ENCODE data around the gene XXYLT1. TPM values are rescaled to one million over a fixed set of nuclear protein-coding genes. Genes with fewer than 3 reads are reported as not detected.

The XXYLT1 gene
- total RNA-seq, 1 experiment from 2014 or later = 23.4 TPM

- H3K36me3 Mint-ChIP-seq = peaks cover 6% of the 10 kb centered on the region; the same call in 1 of the 2 replicates
- no peak overlapping the region for H3K27ac Mint-ChIP-seq
- ChIA-PET CTCF (interaction anchor here (2.0 kb wide), 1 partner anchor 358 kb away, joined by 6 read pairs; no protein-coding TSS in a partner anchor), POLR2A (no interaction called here)
- TF ChIP-seq, protein P1, sequence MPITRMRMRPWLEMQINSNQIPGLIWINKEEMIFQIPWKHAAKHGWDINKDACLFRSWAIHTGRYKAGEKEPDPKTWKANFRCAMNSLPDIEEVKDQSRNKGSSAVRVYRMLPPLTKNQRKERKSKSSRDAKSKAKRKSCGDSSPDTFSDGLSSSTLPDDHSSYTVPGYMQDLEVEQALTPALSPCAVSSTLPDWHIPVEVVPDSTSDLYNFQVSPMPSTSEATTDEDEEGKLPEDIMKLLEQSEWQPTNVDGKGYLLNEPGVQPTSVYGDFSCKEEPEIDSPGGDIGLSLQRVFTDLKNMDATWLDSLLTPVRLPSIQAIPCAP (CRISPR knock-in tag; IDR thresholded peaks at IDR 0.05) = no peak
- TF ChIP-seq, protein P2, sequence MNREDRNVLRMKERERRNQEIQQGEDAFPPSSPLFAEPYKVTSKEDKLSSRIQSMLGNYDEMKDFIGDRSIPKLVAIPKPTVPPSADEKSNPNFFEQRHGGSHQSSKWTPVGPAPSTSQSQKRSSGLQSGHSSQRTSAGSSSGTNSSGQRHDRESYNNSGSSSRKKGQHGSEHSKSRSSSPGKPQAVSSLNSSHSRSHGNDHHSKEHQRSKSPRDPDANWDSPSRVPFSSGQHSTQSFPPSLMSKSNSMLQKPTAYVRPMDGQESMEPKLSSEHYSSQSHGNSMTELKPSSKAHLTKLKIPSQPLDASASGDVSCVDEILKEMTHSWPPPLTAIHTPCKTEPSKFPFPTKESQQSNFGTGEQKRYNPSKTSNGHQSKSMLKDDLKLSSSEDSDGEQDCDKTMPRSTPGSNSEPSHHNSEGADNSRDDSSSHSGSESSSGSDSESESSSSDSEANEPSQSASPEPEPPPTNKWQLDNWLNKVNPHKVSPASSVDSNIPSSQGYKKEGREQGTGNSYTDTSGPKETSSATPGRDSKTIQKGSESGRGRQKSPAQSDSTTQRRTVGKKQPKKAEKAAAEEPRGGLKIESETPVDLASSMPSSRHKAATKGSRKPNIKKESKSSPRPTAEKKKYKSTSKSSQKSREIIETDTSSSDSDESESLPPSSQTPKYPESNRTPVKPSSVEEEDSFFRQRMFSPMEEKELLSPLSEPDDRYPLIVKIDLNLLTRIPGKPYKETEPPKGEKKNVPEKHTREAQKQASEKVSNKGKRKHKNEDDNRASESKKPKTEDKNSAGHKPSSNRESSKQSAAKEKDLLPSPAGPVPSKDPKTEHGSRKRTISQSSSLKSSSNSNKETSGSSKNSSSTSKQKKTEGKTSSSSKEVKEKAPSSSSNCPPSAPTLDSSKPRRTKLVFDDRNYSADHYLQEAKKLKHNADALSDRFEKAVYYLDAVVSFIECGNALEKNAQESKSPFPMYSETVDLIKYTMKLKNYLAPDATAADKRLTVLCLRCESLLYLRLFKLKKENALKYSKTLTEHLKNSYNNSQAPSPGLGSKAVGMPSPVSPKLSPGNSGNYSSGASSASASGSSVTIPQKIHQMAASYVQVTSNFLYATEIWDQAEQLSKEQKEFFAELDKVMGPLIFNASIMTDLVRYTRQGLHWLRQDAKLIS (CRISPR knock-in tag; IDR thresholded peaks at IDR 0.05; ENCODE audit: borderline replicate concordance) = no peak
- TF ChIP-seq ZNF396 (CRISPR knock-in tag; IDR thresholded peaks at IDR 0.05; ENCODE audit: borderline replicate concordance) = no peak
- no peak for TF ChIP-seq USF1 (CRISPR knock-in tag; IDR thresholded peaks at IDR 0.05)
- no peak for TF ChIP-seq JAZF1 (CRISPR knock-in tag; IDR thresholded peaks at IDR 0.05)
- TF ChIP-seq NR2C2 (CRISPR knock-in tag; IDR thresholded peaks at IDR 0.05) = no peak
- TF ChIP-seq CREB1 (CRISPR knock-in tag; IDR thresholded peaks at IDR 0.05) = no peak
- no peak for TF ChIP-seq ATF6 (CRISPR knock-in tag; IDR thresholded peaks at IDR 0.05)
- TF ChIP-seq ESRRA (CRISPR knock-in tag; IDR thresholded peaks at IDR 0.05; ENCODE audit: borderline replicate concordance) = no peak
- TF ChIP-seq SMAD4 (CRISPR knock-in tag; IDR thresholded peaks at IDR 0.05) = no peak
- no peak for TF ChIP-seq CREM (CRISPR knock-in tag; IDR thresholded peaks at IDR 0.05)
- TF ChIP-seq, protein P3, sequence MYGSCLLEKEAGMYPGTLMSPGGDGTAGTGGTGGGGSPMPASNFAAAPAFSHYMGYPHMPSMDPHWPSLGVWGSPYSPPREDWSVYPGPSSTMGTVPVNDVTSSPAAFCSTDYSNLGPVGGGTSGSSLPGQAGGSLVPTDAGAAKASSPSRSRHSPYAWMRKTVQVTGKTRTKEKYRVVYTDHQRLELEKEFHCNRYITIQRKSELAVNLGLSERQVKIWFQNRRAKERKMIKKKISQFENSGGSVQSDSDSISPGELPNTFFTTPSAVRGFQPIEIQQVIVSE (CRISPR knock-in tag; IDR thresholded peaks at IDR 0.05; ENCODE audit: borderline replicate concordance) = no peak
- TF ChIP-seq HMGXB4 (CRISPR knock-in tag; IDR thresholded peaks at IDR 0.05) = no peak
- no peak for TF ChIP-seq TCF7 (CRISPR knock-in tag; IDR thresholded peaks at IDR 0.05; ENCODE audit: low read depth)
- no peak for TF ChIP-seq ZNF281 (CRISPR knock-in tag; IDR thresholded peaks at IDR 0.05)
- TF ChIP-seq ARID4B (CRISPR knock-in tag; IDR thresholded peaks at IDR 0.05; ENCODE audit: borderline replicate concordance) = no peak
- DNase-seq (ENCODE audit: low spot score) = no peak
- peaks cover 3% of the 10 kb centered on the region; the same call in 1 of the 2 replicates for H3K27me3 Mint-ChIP-seq (ENCODE audit: low read depth)
- peaks cover 10% of the 10 kb centered on the region for H3K9me3 Mint-ChIP-seq
- H3K4me3 Mint-ChIP-seq = no peak overlapping the region
- ATAC-seq = no peak
- peaks cover 40% of the 10 kb centered on the region for H3K4me1 Mint-ChIP-seq
Measured at GRCh38 chr3:195040773-195041520, 230.0 kb downstream of the XXYLT1 start.

Measured in WTC11 (cell line).